ENCODE results near the gene GPSM1. TPM values are rescaled to one million over a fixed set of nuclear protein-coding genes. Genes with fewer than 3 reads are reported as not detected.

Gene GPSM1
- total RNA-seq, 1 donor from 2014 or later = 6.2 TPM

GRCh38 chr9:136352682-136353081 lies 25.3 kb downstream of the GPSM1 start:
- no peaks in the 10 kb centered on the region for H3K4me1 ChIP-seq
- H3K27ac ChIP-seq = no peak overlapping the region
- H3K36me3 ChIP-seq = no peaks in the 10 kb centered on the region
- Mint-ChIP-seq H3K4me1 (no peaks in the 10 kb centered on the region), H3K27ac (no peak overlapping the region), H3K36me3 (no peaks in the 10 kb centered on the region), H3K27me3 (ENCODE audit: insufficient read depth, low read depth) (peaks cover 2% of the 10 kb centered on the region), H3K9me3 (no peaks in the 10 kb centered on the region), H3K4me3 (no peak overlapping the region)
- DNase-seq (ENCODE audit: low spot score) = no peak
- H3K4me3 ChIP-seq = no peak overlapping the region
- no peaks in the 10 kb centered on the region for H3K27me3 ChIP-seq
- no peak overlapping the region for H2AFZ ChIP-seq (replicated peaks)
- H4K20me1 ChIP-seq (ENCODE audit: low read depth) = no peaks in the 10 kb centered on the region
- H3F3A ChIP-seq (ENCODE audit: low read depth) = no peaks in the 10 kb centered on the region
- H3K9me3 ChIP-seq (ENCODE audit: low read depth) = no peaks in the 10 kb centered on the region
- H3K79me2 ChIP-seq (ENCODE audit: low read depth) = no peaks in the 10 kb centered on the region
- H3K4me2 ChIP-seq = no peak overlapping the region
- H3K9ac ChIP-seq = no peak overlapping the region
- TF ChIP-seq CTCF (IDR thresholded peaks at IDR 0.05) (no peak), EZH2 (IDR thresholded peaks at IDR 0.05) (no peak), EZH2phosphoT487 (IDR thresholded peaks at IDR 0.05) (no peak)

- no peak overlapping the region for H3K9ac ChIP-seq
- no peaks in the 10 kb centered on the region for H3K36me3 ChIP-seq
- H3K27ac Mint-ChIP-seq = no peak overlapping the region
- no peak overlapping the region for H3K27ac ChIP-seq
- no peaks in the 10 kb centered on the region for H3K9me3 ChIP-seq (ENCODE audit: low read depth)
- H3K4me2 ChIP-seq = no peak overlapping the region
- TF ChIP-seq EZH2phosphoT487 (IDR thresholded peaks at IDR 0.05) (no peak), EZH2 (IDR thresholded peaks at IDR 0.05) (no peak), CTCF (IDR thresholded peaks at IDR 0.05) (no peak)
- peaks cover 2% of the 10 kb centered on the region for H3K27me3 Mint-ChIP-seq (ENCODE audit: insufficient read depth, low read depth)
- no peaks in the 10 kb centered on the region for H3K9me3 Mint-ChIP-seq
- H3K27me3 ChIP-seq = no peaks in the 10 kb centered on the region
- H3F3A ChIP-seq (ENCODE audit: low read depth) = no peaks in the 10 kb centered on the region
- H2AFZ ChIP-seq (replicated peaks) = no peak overlapping the region
- no peaks in the 10 kb centered on the region for H3K79me2 ChIP-seq (ENCODE audit: low read depth)
- no peak overlapping the region for H3K4me3 ChIP-seq
- H3K4me3 Mint-ChIP-seq = no peak overlapping the region
- DNase-seq (ENCODE audit: low spot score) = no peak
- H3K4me1 ChIP-seq = no peaks in the 10 kb centered on the region
- no peaks in the 10 kb centered on the region for H4K20me1 ChIP-seq (ENCODE audit: low read depth)
- H3K4me1 Mint-ChIP-seq = no peaks in the 10 kb centered on the region
- no peaks in the 10 kb centered on the region for H3K36me3 Mint-ChIP-seq
Measured at GRCh38 chr9:136353088-136353487, 25.7 kb downstream of the GPSM1 start.

- Histone ChIP-seq H2AFZ (replicated peaks) (no peak overlapping the region), H3K4me1 (no peaks in the 10 kb centered on the region)
- no peak overlapping the region for H3K27ac Mint-ChIP-seq
Measured at GRCh38 chr9:136353757-136354488, 26.6 kb downstream of the GPSM1 start.

More at GRCh38 chr9:136353757-136354488, 26.6 kb downstream of the GPSM1 start:
- no peaks in the 10 kb centered on the region for H3K4me1 Mint-ChIP-seq
- H3K9me3 Mint-ChIP-seq = no peaks in the 10 kb centered on the region
- H3K79me2 ChIP-seq (ENCODE audit: low read depth) = no peaks in the 10 kb centered on the region
- H4K20me1 ChIP-seq (ENCODE audit: low read depth) = no peaks in the 10 kb centered on the region
- H3K27me3 Mint-ChIP-seq (ENCODE audit: insufficient read depth, low read depth) = peaks cover 2% of the 10 kb centered on the region
- no peak for TF ChIP-seq EZH2phosphoT487 (IDR thresholded peaks at IDR 0.05)
- no peak for TF ChIP-seq EZH2 (IDR thresholded peaks at IDR 0.05)
- TF ChIP-seq CTCF (IDR thresholded peaks at IDR 0.05) = no peak
- no peak overlapping the region for H3K4me3 Mint-ChIP-seq
- no peak overlapping the region for H3K27ac ChIP-seq
- no peak for DNase-seq (ENCODE audit: low spot score)
- no peak overlapping the region for H3K9ac ChIP-seq
- H3K27me3 ChIP-seq = no peaks in the 10 kb centered on the region
- H3K4me2 ChIP-seq = no peak overlapping the region
- H3K36me3 ChIP-seq = no peaks in the 10 kb centered on the region
- no peaks in the 10 kb centered on the region for H3F3A ChIP-seq (ENCODE audit: low read depth)
- no peak overlapping the region for H3K4me3 ChIP-seq
- no peaks in the 10 kb centered on the region for H3K9me3 ChIP-seq (ENCODE audit: low read depth)
- H3K36me3 Mint-ChIP-seq = no peaks in the 10 kb centered on the region
